Activated B cell treated with CpG ODN at 0.5 μM for 24 hours (primary cell): Measurements from ENCODE around the gene UBE2N. TPM values are rescaled to one million over a fixed set of nuclear protein-coding genes. Genes with fewer than 3 reads are reported as not detected.
A peak's percentile ranks its signal among the peaks of the same experiment; 100 is the strongest.
"Not testable (repeated sequence)": the region's sequence is repeated elsewhere in the genome, so short reads cannot be mapped to it uniquely, and the experiment has no call there.

Source experiments
- ATAC-seq: fragments of 200-7000 bp; cut with Tn5 transposase; one replicate; pipeline ENCODE4 v1.10.0; 2021; ENCODE audit warnings: low read depth, mild to moderate bottlenecking, moderate library complexity
- CTCF ChIA-PET: fragments of 350-600 bp; sonication (Branson Sonifier 250); formaldehyde crosslinking; loops from one replicate; lab custom pipeline; 2021; ENCODE audit warnings: antibody characterized with exemption; lab: Charles Lee
- POLR2A ChIA-PET: fragments of 350-600 bp; sonication (Branson Sonifier 250); formaldehyde crosslinking; loops from one replicate; lab custom pipeline; 2021; ENCODE audit warnings: antibody characterized with exemption; lab: Charles Lee
- DNase-seq: peaks from one replicate; pipeline ENCODE4 v3.0.0; 2022
- H3K27ac Mint-ChIP-seq: one replicate; pipeline ENCODE4 v1.8.0; 2020; ENCODE audit warnings: mixed read lengths
- H3K27me3 Mint-ChIP-seq: one replicate; pipeline ENCODE4 v1.8.0; 2021; ENCODE audit warnings: mixed read lengths
- H3K36me3 Mint-ChIP-seq: one replicate; pipeline ENCODE4 v1.8.0; 2021; ENCODE audit warnings: low read depth, mixed read lengths
- H3K4me1 Mint-ChIP-seq: one replicate; pipeline ENCODE4 v1.8.0; 2021; ENCODE audit warnings: mixed read lengths
- H3K4me3 Mint-ChIP-seq: one replicate; pipeline ENCODE4 v1.8.0; 2020; ENCODE audit warnings: mild to moderate bottlenecking, mixed read lengths
- H3K9me3 Mint-ChIP-seq: one replicate; pipeline ENCODE4 v1.8.0; 2020; ENCODE audit warnings: mixed read lengths
- CTCF ChIP-seq: fragments of 200-600 bp; IDR thresholded peaks from one replicate; pipeline ENCODE4 v1.8.0; 2022; ENCODE audit warnings: antibody characterized with exemption, mild to moderate bottlenecking
- intact Hi-C: fragments of 100-400 bp; cut with micrococcal nuclease; formaldehyde crosslinking; loops from one replicate; pipeline ENCODE4 v1.15.1; 2024
- total RNA-seq: library from RNA; stranded (reverse); gene quantifications from 2 replicates; pipeline ENCODE4 v1.2.3, GENCODE V29; 2022

Gene UBE2N
- total RNA-seq, 1 donor from 2014 or later = 152 TPM

GRCh38 chr12:93415723-93416464, 25.9 kb downstream of the UBE2N start:
- CTCF ChIA-PET = interaction anchor here (1.4 to 2.0 kb wide), 2 partner anchors 318 to 429 kb away, joined by 5 to 10 read pairs; no protein-coding TSS in a partner anchor
- Mint-ChIP-seq H3K36me3 (peaks cover 22% of the 10 kb centered on the region), H3K4me1 (peaks cover 75% of the 10 kb centered on the region), H3K27ac (peak overlapping the region; percentile 46), H3K9me3 (no peaks in the 10 kb centered on the region), H3K27me3 (no peaks in the 10 kb centered on the region), H3K4me3 (no peak overlapping the region)
- no peak for DNase-seq
- intact Hi-C loops = no loop called here
- POLR2A ChIA-PET = interaction anchor here (0.5 to 1.5 kb wide), 5 partner anchors 11 to 1657 kb away, joined by 3 to 9 read pairs (median 3); partner anchors contain the start of gene MRPL42
- no peak for ATAC-seq
- TF ChIP-seq CTCF = no peak

- intact Hi-C loops = no loop called here
- Mint-ChIP-seq H3K9me3 (no peaks in the 10 kb centered on the region), H3K27me3 (no peaks in the 10 kb centered on the region), H3K4me3 (no peak overlapping the region), H3K36me3 (peaks cover 49% of the 10 kb centered on the region), H3K27ac (peak overlapping the region; percentile 8), H3K4me1 (peaks cover 54% of the 10 kb centered on the region)
- DNase-seq (no peak), ATAC-seq (no peak)
- POLR2A ChIA-PET = no interaction called here
- CTCF ChIA-PET = interaction anchor here (0.5 kb wide), 1 partner anchor 315 kb away, joined by 3 read pairs; no protein-coding TSS in a partner anchor
- no peak for TF ChIP-seq CTCF
Measured at GRCh38 chr12:93413064-93413463, 28.7 kb downstream of the UBE2N start.

- H3K27me3 Mint-ChIP-seq, H3K27ac Mint-ChIP-seq, ATAC-seq, H3K4me3 Mint-ChIP-seq, CTCF ChIA-PET, H3K9me3 Mint-ChIP-seq, DNase-seq, POLR2A ChIA-PET, intact Hi-C loops: not testable (repeated sequence)
- peaks cover 50% of the 10 kb centered on the region for H3K4me1 Mint-ChIP-seq
- H3K36me3 Mint-ChIP-seq = peaks cover 56% of the 10 kb centered on the region
Measured at GRCh38 chr12:93412396-93412795, 29.4 kb downstream of the UBE2N start.

- H3K9me3 Mint-ChIP-seq, intact Hi-C loops, H3K27me3 Mint-ChIP-seq, H3K27ac Mint-ChIP-seq, ATAC-seq, POLR2A ChIA-PET, H3K4me3 Mint-ChIP-seq, DNase-seq: not testable (repeated sequence)
- peaks cover 67% of the 10 kb centered on the region for H3K36me3 Mint-ChIP-seq
- CTCF ChIA-PET = interaction anchor here (0.7 to 2.4 kb wide), 3 partner anchors 9 to 423 kb away, joined by 3 to 13 read pairs (median 3); no protein-coding TSS in a partner anchor
- peaks cover 37% of the 10 kb centered on the region for H3K4me1 Mint-ChIP-seq
Measured at GRCh38 chr12:93411060-93411459, 30.7 kb downstream of the UBE2N start.

GRCh38 chr12:93409343-93410187, 32.2 kb downstream of the UBE2N start:
- intact Hi-C loops, H3K4me3 Mint-ChIP-seq, H3K9me3 Mint-ChIP-seq, H3K27ac Mint-ChIP-seq, H3K27me3 Mint-ChIP-seq, ATAC-seq, DNase-seq, POLR2A ChIA-PET: not testable (repeated sequence)
- Mint-ChIP-seq H3K4me1 (peaks cover 22% of the 10 kb centered on the region), H3K36me3 (peaks cover 72% of the 10 kb centered on the region)
- CTCF ChIA-PET = interaction anchor here (2.4 kb wide), 1 partner anchor 11 kb away, joined by 13 read pairs; no protein-coding TSS in a partner anchor

- no peak for ATAC-seq
- H3K27me3 Mint-ChIP-seq = no peaks in the 10 kb centered on the region
- no peak for DNase-seq
Measured at GRCh38 chr12:93408813-93409212, 32.9 kb downstream of the UBE2N start.

More at GRCh38 chr12:93408813-93409212, 32.9 kb downstream of the UBE2N start:
- Mint-ChIP-seq H3K4me1 (peaks cover 19% of the 10 kb centered on the region), H3K9me3 (no peaks in the 10 kb centered on the region), H3K4me3 (no peak overlapping the region), H3K36me3 (peaks cover 75% of the 10 kb centered on the region), H3K27ac (peak overlapping the region; percentile 1)
- ChIA-PET POLR2A (no interaction called here), CTCF (interaction anchor here (0.7 kb wide), 1 partner anchor 11 kb away, joined by 3 read pairs; no protein-coding TSS in a partner anchor)
- intact Hi-C loops = no loop called here
- TF ChIP-seq CTCF = no peak
